ENCODE results near the gene HIP1R. TPM values are rescaled to one million over a fixed set of nuclear protein-coding genes. Genes with fewer than 3 reads are reported as not detected.

The HIP1R gene
- total and polyA plus RNA-seq, 11 donors, result 14.9 to 49.5 (median 19.6) TPM

GRCh38 chr12:122880155-122880667 is 45.0 kb downstream of the HIP1R start:
- Histone ChIP-seq H3K27ac (peak overlapping the region in 2 of 12 donors; percentile 0 to 2), H3K4me3 (no peak overlapping the region), H3K36me3 (peaks cover 0 to 9% (median 0%) of the 10 kb centered on the region in 9 donors), H3K4me1 (peaks cover 14 to 97% (median 71%) of the 10 kb centered on the region in 12 donors), H3K27me3 (no peaks in the 10 kb centered on the region), H3K9me3 (no peaks in the 10 kb centered on the region)
- intact Hi-C loops (cut with DNase I), result no loop called here
- TF ChIP-seq CTCF (IDR thresholded peaks at IDR 0.05) (no peak), POLR2A (IDR thresholded peaks at IDR 0.05) (no peak)
- ATAC-seq, result peak in 2 of 4 donors; percentile 9 to 13
- WGBS, 4 donors, result 47 to 53% (median 49%) methylated on average over 10 of the region's 10 CpGs
- DNase-seq, result no peak

GRCh38 chr12:122880668-122881067 is 45.4 kb downstream of the HIP1R start:
- H3K9me3 ChIP-seq, result no peaks in the 10 kb centered on the region
- no peaks in the 10 kb centered on the region for H3K27me3 ChIP-seq
- TF ChIP-seq CTCF (IDR thresholded peaks at IDR 0.05) (peak in 10 of 12 donors; percentile 9 to 48 (median 24)), POLR2A (IDR thresholded peaks at IDR 0.05) (no peak)
- H3K4me3 ChIP-seq, result no peak overlapping the region
- intact Hi-C loops (cut with DNase I), result no loop called here
- 47 to 51% (median 51%) methylated on average over 8 of the region's 8 CpGs for WGBS, 4 donors
- H3K36me3 ChIP-seq, result peaks cover 0 to 9% (median 0%) of the 10 kb centered on the region in 9 donors
- ATAC-seq, result peak in 3 of 4 donors; percentile 65 to 75 (median 69)
- DNase-seq, result no peak
- peak overlapping the region in 2 of 12 donors; percentile 0 to 2 for H3K27ac ChIP-seq
- H3K4me1 ChIP-seq, result peaks cover 14 to 94% (median 68%) of the 10 kb centered on the region in 12 donors

- peak overlapping the region in 1 of 12 donors; percentile 8 for H3K27ac ChIP-seq
- H3K9me3 ChIP-seq, result no peaks in the 10 kb centered on the region
- no peak overlapping the region for H3K4me3 ChIP-seq
- ATAC-seq, result no peak
- DNase-seq, result no peak
- intact Hi-C loops (cut with DNase I), result no loop called here
- no peaks in the 10 kb centered on the region for H3K36me3 ChIP-seq
- H3K4me1 ChIP-seq, result peaks cover 14 to 91% (median 62%) of the 10 kb centered on the region in 12 donors
- TF ChIP-seq CTCF (IDR thresholded peaks at IDR 0.05), result no peak
- TF ChIP-seq POLR2A (IDR thresholded peaks at IDR 0.05), result no peak
- no peaks in the 10 kb centered on the region for H3K27me3 ChIP-seq
- WGBS, 4 donors, result 70 to 80% (median 72%) methylated on average over 11 of the region's 11 CpGs
Measured at GRCh38 chr12:122882908-122883558, 47.8 kb downstream of the HIP1R start.

GRCh38 chr12:122884091-122884826 is 49.0 kb downstream of the HIP1R start:
- H3K36me3 ChIP-seq, result no peaks in the 10 kb centered on the region
- intact Hi-C loops (cut with DNase I), result no loop called here
- no peak overlapping the region for H3K4me3 ChIP-seq
- H3K9me3 ChIP-seq, result no peaks in the 10 kb centered on the region
- WGBS, 4 donors, result 52 to 64% (median 58%) methylated on average over 6 of the region's 6 CpGs
- DNase-seq (no peak), ATAC-seq (no peak)
- H3K27ac ChIP-seq, result peak overlapping the region in 8 of 12 donors; percentile 0 to 40 (median 26)
- no peak for TF ChIP-seq POLR2A (IDR thresholded peaks at IDR 0.05)
- TF ChIP-seq CTCF (IDR thresholded peaks at IDR 0.05), result no peak
- no peaks in the 10 kb centered on the region for H3K27me3 ChIP-seq
- peaks cover 14 to 92% (median 67%) of the 10 kb centered on the region in 12 donors for H3K4me1 ChIP-seq

Measured in heart left ventricle (tissue), 16 donors.